ENCODE results near the gene PNMT.

Gene PNMT

DNA sequence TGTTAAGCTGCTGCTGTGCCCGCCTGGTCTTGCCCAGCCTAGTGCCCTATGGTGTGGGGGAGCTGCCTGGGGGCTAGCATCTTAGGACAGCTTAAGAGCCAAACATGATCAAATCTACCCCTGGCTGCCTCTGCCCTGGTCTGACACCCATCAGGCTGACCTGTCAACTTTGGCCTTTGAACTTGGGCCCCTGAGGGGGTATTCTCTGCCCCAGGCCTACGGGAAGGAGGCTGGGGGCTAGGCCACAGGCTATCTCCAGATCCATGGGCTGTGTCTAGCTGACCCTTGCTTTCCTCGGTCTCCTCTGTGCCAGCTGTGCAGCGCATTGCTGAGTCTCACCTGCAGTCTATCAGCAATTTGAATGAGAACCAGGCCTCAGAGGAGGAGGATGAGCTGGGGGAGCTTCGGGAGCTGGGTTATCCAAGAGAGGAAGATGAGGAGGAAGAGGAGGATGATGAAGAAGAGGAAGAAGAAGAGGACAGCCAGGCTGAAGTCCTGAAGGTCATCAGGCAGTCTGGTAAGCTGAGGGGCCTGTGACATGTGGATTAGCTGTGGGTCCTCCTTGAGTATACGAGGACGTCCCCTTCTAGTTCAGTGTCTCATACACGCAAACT is 34.6 kb upstream of the PNMT start:
- no peak for DNase-seq (ENCODE audit: low spot score)

DNA sequence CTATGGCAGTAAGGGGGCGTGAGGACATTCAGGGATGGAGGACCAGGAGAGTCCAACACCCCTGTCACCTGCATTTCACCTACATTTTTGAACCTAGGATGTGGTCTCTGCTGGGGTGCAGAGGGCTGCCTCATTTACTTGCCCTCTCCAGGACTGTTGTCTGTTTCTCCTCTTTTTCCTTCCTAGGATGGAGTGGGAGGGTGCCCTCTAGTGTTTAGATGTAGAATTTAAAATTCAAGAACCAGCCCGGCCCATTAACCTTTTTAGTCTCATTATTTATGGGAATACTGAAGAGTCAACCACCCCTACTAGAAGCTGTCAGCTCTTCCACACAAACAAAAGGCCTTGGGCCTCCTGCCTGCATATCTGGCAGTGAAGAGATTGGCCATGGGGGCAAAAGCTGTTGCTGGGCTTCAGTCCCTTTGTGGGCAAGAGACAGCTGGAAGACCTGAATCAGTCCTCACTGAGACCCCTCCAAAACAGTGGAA is 33.8 kb upstream of the PNMT start:
- peak; percentile 77 for DNase-seq (ENCODE audit: low spot score)

DNA sequence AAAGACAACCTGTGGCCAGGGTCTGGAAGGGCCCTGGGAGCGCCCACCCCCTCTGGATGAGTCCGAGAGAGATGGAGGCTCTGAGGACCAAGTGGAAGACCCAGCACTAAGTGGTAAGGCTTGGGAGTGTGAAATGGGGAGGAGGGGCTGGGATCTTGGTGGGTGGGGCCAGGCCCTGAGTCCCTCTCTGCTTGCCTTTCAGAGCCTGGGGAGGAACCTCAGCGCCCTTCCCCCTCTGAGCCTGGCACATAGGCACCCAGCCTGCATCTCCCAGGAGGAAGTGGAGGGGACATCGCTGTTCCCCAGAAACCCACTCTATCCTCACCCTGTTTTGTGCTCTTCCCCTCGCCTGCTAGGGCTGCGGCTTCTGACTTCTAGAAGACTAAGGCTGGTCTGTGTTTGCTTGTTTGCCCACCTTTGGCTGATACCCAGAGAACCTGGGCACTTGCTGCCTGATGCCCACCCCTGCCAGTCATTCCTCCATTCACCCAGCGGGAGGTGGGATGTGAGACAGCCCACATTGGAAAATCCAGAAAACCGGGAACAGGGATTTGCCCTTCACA is 32.6 kb upstream of the PNMT start:
- no peak for DNase-seq (ENCODE audit: low spot score)

DNA sequence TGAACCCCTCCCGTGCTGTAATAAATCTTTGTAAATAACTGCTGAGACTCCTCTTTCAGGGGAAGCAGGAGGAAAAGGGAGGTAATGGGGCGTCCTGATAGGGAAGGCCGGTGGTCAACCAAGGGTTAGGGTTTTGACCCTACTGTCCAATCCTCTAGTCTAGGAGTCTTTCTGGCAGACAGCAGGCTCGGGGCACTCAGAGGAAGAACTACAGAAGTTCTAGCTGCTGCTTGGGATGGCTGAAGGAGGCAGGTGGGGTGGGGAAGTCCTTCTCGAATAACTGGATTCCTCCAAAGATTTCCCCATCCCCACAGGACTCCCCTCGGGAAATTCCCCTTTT is 31.7 kb upstream of the PNMT start:
- no peak for DNase-seq (ENCODE audit: low spot score)

DNA sequence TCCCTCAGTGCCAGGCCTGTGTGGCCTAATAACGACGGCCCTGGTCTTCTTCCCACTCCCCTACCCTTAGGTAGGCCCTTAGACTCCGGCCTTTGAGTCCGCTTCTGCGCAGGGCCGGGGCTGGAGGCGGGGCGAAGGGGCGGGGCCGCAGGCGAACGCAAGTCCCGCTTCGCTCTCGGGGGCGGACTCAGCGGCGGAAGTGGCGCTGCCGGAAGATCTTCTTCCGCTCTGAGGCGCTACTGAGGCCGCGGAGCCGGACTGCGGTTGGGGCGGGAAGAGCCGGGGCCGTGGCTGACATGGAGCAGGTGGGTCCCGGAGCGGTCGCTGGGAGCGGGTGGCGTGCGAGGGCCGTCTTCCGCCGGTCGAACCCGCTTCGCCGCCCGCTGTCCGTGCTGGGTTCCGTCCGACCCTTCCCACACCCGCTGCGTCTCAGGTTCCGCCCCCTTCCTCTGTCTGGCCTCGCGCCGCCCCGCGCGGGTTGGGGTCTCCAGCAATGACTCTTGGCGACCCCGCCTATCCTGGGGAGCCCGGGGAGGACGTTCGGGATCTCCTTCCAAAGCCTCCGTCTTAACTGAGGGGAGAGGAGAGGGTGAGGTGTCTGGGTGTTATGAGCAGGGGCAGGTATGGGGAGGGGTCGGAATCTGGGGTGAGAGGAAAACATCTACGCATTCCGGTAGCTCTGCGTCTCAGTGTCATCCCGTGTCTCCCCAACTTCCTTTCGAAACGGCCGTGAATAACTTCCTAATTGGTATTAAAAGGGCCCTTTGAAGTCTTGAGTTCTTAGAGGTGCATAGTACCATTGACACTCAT is 31.1 kb upstream of the PNMT start, which contains the start of gene STARD3:
Gene STARD3, plus strand, starts transcription at position 218 of the 810 bp plus-strand sequence. CDS start 16,388 bp downstream, outside the sequence.
- DNase-seq (ENCODE audit: low spot score) = peak; percentile 99

DNA sequence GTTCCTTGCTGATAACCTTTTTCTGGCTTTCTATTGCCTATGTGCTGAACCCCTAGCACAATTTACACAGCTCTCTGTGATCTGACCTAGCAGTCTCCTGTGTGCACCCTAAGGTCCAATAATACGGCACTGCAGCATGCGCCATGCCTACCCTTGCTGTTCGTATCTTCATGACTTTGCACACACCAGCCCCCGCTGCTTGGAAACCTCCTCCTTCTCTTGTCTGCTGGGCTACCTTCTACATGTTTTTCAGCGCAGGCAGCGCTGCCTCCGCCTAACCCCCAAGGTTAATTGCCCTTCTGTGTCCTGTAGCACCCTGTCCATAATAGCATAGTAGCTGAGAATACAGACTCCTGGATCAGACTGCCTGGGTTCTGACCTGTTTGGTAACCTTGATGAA is 29.9 kb upstream of the PNMT start:
- no peak for DNase-seq (ENCODE audit: low spot score)

DNA sequence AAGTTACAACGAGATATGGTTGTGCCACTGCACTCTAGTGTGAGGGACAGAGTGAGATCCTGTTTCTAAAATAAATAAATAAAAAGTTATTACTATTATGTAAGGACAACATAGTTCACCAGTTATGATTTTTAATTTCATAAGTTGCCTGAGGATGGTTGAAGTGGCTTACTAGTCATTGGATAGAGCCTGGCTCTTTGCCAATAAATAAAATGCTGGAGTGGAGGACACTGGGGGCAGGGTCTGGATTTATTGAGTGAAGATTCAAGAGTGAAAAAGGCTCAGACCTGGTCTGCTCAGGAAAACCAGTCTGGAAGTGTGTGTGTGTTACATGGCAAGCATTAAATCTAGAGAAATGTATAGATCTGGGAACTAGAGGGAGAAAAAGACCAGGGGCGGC is 29.2 kb upstream of the PNMT start:
- DNase-seq (ENCODE audit: low spot score) = no peak

DNA sequence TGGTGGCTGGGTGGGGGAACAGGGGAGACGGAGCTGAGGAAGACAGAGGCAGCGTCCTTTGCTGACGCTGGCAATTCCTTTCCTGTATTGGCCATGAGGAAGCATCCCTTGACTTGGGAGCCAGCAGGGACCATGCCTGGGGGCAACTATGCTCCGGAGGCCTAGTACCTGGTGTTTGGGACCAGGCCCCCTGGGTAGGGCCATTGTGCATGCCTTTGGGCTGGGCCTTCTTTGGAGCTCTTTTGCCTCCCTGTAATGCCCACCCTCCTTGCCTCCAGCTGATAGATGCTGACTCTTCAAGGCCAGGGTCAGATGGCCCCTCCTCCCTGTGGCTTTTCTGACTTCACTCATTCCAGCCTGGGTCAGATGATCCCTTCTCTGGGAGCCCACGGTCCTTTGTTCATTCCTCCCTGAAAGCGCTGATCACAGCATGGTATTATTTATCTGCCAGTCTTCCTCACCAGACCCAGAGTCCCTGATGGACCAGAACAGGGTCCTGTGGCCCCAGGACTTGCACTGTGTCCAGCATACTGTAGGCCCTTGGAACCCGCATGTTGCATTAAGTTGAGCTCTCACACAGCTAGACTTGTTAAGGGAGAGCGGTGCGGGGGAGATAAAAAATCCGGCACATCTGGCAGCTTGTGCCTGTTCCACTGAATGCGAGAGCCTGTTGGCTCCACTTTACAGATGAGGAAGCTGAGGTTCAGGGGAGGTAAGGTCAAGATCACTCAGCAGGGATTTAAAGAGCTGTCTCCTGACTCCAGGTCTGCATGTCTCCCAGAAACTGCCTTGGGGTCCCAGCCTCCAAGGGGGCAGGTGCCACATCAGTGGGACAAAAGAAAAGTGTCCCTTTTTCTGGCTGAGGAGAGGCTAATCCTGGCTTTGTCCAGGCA is 28.4 kb upstream of the PNMT start:
- DNase-seq (ENCODE audit: low spot score) = no peak

DNA sequence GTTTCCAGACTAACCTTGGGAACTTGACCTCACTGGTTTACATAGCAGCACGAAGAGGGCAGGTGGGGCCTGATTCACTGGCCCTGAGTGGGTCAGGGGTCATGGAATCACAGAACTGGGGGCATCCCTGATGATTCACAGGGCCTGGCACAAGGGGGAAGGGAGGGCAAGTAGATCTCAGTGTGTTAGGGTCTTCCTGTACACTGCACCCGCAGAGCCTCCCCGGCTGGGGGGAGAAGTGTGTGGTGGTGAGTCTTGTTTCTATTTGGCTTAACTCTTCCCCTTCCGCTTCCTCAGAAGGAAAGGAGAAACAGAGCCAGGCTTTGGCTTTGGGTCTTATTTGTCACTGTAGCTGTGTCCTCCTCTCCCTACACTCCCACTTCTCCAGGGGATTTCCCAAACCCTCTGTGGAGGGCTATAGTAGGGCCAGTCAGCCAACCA is 27.6 kb upstream of the PNMT start:
- no peak for DNase-seq (ENCODE audit: low spot score)

DNA sequence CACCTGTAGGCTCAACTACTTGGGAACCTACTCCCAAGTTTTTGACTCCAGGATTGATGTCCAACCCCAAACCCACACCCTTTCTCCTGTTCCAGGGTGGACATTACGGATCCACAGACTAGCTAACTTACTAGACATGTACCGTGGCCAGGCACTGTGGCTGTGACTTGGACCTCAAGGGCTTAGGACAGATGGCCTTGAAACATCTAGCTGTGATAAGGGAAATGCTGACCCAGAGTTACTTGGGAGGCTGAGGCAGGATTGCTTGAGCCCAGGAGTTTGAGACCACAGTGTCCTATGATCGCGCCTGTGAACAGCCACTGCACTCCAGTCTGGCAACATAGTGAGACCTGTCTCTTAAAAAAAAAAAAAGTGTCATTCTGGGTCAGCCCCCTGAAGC is 27.2 kb upstream of the PNMT start:
- DNase-seq (ENCODE audit: low spot score) = no peak

DNA sequence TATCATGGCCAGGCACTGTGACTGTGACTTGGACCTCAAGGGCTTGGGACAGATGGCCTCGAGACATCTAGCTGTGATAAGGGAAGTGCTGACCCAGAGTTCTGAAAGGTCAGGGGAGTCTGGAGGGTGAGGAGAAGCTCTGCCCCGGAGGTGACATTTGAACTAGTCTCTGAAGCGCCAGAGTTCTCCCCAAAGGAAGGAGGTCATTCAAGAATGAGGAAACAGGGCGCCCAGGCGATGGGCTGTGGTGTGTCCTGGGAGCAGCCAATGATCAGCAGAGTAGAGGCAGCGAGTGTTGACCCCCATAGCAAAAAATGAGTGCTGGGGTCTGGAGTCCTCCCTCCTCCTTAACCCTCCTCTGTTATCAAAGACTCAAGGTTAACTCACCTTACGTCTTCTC is 26.4 kb upstream of the PNMT start:
- DNase-seq (ENCODE audit: low spot score) = no peak

DNA sequence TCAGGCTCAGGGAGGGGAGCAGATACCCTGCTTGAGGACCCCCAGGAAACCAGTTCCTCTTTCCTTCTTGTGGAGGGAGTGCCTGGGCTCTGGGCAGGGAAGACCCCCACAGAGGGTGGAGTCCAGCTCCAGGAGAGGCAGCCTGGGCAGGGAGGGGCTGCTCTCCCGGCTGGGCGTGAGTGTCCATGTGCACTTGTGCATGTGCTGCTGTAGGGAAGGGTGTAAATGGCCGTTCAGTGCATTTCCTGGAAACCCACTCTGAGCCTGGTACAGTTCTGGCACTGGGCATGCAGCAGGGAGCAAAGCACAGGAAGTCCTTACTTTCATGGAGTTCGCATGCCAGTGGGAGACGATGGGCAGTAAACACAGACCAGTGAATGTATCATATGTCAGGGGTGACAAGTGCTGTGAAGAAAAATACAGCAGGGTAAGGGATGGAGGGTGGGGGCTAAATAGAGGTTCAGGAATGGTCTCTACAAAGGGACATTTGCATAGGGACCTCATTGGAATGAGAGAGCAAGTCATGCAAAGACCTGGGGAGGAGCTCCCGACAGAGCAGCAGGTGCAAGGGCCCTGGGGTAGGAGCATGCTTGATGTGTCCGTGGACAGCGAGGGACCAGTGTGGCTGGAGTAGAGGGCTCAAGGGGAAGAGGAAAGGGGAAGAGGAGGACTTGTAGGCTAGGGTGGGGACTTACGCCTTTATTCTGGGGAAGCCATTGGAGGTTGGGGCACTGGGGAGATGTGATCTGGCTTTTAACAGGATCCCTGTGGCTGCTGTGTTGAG is 25.8 kb upstream of the PNMT start:
- DNase-seq (ENCODE audit: low spot score) = no peak

DNA sequence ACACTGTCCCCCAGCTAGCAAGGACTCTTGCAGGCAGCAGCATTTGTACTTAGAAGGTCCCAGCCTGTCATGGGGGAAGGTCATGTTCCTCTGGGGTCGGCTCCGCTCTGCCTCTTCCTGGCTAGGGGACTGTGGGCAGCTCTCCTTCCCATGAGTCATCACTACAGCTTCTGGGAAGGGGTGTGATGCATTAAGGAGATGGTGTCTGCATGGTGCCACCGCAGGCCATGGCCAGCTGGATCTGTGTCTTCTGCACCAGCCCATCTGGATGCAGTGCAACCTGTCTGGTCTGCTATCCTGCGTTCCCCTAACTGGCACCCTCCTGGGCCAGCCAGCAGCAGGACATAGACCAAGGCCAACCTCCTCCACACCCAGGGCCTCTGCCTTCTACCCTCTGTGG is 25.0 kb upstream of the PNMT start:
- no peak for DNase-seq (ENCODE audit: low spot score)

DNA sequence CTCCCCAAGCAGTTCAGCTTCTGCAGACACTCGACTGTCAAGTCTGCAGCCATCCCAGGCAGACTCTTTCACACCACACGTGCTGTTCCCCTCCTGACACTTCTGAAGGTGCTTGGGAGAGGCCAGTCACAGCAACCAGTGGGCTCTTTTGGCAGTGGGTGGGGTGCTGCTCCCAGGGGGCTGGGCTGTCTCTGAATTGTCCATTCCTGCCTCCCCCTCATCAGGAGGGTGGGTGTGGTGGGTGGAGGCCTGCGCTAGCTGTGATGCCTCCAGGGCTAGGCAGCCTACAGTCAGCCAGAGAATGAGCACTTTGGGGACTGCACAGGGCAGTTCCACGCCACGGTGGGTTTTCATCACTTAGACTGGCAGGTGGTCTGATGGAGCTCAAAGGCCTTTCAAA is 21.0 kb upstream of the PNMT start:
- no peak for DNase-seq (ENCODE audit: low spot score)

DNA sequence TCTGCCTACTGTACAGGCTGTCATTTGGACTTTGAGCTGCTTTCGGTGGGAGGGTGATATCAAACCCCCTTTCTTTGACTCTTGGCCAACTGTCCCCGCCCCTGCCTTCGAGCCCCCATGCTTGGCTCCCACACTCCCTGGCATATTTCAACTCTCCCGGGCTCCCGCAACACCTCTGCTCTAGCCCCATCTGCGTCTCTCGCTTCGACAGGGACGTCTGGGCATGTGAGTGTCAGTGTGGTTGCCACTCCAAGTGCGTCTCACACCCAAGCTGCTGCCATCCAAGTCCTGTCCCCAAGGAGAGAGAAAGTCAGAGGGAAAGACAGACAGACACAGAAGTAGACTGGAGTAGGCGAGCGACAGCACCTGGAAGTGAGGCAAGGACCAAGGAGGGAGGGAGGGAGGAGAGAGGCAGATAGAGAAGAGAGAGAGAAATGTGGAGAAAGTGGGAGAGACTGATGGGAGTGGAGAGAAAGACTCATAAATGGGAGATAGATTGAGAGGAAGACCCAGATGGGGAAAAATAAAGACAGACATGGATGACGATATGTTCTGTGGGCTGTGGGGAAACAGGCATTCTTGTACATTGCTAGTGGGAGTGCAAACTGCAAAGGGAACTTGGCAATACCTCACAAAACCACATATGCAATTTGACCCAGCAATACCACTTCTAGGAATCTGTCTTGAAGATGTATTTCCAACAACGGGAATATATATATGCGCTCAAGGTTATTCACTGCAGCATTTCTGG is 19.5 kb upstream of the PNMT start:
- DNase-seq (ENCODE audit: low spot score) = no peak

DNA sequence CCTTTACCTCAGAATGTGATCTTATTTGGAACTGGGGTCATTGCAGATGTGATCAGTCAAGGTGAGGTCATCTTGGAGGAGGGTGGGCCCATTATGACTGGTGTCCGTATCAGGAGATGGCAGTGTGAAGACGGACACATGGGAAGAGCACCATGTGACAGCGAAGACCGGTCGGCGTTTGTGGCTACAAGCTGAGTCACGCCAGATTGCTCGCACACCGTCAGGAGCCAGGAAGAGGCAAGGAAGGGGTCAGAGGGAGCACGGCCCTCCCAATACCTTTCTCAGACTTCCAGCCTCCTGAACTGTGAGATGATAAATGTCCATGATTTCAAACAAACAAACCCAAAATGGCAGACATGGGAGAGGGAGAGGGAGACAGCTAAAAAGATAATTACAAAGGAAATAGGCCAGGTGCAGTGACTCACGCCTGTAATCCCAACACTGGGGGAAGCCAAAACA is 18.1 kb upstream of the PNMT start:
- DNase-seq (ENCODE audit: low spot score) = no peak

DNA sequence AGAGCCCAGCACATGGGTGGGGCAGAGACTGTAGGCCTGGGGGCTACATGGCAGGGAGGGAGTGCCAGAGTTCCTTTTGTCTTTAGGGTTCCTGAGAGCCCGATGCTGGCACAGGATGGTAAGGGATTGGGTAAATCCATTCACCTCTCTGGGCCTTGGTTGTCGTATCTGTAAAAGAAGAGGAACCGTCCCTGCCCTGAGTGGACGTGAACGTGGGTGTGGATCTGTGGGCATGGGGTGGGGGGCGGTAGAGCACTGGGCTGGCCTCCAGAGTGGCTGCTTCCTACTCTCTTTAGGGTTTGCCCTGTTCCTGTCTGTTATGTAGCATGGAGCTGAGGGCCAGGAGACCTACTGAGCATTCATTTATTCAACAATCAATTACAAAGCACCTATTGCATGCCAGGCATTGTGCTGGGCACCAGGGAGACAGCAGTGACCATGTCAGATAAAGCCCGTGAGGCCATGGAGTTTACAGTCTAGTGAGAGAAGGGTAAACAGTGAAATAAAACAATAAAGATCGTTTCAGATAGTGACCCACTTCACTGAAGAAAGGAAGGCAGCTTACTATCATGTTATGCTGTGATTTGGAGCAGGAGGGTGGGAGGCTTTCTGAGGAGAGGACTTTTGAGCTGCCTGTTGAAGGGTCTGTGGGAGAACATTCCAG is 16.2 kb upstream of the PNMT start:
- DNase-seq (ENCODE audit: low spot score) = no peak

DNA sequence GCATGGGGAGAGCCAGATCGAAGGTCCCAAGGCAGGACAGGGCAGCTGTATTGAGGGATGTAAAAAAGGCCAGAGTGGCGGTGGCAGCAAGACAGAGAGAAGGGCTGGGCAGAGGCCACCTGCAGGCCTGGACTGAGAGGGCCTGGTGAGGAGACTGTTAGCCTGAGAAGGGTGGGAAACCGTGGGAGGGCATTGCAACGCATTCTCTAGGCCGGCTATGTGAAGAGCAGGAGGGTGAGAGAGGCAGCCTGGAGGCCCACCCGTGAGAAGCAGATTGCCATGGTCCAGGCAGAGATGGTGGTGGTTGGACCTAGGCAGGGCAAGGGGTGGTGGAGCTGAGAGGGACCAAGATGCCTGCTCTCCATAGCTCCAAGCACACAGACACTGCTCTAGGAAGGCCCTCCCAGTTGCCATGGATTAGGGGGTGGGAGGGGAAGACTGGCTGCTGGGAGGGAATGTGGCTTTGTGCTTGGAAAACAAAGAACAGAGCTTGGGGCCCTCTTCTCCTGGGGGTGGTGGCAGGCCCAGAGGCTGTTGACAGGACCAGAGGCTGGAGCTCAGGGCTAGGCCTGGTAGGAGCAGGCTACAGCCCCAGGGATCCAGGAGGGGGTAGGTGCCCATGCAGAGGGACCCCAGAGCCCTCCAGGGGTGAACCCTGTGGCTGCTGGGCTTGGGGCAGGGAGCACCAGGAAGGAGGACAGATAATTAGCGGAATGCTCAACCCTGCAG is 15.5 kb upstream of the PNMT start:
- no peak for DNase-seq (ENCODE audit: low spot score)

DNA sequence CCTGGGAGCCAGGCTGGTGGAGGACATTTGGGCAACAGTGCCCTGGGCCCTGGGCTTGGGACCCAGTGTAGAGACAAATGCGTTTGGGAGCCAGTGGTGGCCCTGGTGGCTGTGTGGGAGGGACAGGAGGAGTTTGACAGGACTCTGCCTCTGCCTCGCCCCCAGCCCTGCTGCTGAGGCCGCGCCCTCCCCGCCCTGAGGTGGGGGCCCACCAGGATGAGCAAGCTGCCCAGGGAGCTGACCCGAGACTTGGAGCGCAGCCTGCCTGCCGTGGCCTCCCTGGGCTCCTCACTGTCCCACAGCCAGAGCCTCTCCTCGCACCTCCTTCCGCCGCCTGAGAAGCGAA is 15.0 kb upstream of the PNMT start:
- no peak for DNase-seq (ENCODE audit: low spot score)

Measured in D341Med (cell line).